SW 1271 (cell line): ENCODE results near the gene PARD3B.

Experiments
- DNase-seq, 2 experiments: peaks; one replicate each; lab custom pipeline; 2025; lab: John Stamatoyannopoulos, UW

The PARD3B gene

DNA sequence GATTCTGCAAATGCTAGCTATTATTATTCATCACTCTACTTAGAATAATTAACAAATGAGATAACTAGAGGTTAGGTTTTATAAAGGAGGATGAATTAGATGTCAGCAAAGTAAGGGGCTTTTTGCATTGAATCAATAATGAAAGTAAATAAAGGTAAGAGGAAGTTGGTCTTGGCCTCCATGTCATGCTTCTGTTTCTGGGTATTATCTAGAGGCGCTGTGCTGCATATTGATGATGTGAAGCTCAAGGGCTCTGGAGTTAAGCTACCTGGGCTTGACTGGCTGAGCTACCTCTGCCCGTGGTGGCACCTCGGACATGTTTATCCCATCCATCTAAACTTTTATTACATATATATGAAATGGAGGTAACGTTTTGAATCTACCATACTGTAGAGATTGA is 350.9 kb downstream of the PARD3B start:
- DNase-seq = no peak

DNA sequence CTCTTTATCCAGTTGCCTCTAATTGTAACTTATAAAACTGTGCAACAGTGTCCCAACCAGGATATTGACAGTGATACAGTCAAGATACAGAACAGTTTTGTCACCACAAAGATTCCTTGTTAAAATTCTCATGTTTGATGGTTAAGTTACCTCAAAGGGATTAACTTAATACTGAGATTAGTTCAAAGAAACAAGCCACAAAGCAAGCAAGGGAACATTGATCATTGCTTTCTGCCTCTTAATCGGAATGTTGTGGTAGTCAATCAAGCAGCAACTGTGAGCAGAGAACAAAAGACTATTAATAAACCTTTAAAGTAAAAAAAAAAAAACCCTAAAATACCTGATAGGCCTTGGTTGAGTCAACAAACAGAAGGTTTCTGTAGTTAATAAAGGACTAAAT is 352.3 kb downstream of the PARD3B start:
- DNase-seq = no peak

DNA sequence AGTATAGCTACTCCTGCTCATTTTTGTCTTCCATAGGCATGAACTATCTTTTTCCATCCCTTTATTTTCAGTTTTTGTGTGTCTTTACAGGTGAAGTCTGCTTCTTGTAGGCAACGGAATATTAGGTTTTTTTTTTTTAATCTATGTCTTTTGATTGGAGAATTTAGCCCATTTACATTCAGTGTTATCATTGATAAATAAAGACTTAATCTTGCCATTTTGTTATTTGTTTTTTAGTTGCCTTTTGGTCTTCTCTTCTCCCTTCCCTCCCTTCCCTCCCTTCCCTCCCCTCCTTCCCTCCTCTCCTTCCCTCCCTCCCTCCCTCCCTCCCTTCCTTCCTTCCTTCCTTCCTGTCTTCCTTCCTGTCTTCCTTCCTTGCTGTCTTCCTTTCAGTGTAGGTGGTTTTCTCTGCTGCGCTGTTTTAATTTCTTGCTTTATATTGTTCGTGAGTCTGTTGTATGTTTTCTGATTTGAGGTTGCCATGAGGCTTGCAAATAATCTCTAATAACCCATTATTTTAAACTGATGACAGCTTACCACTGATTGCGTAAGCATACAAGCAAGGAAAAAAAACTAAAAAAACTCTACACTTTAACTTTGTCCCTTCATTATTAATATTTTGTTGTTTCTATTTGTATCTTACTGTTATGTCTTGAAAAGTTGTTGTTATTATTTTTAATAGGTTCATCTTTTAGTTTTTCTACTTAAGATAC is 353.8 kb downstream of the PARD3B start:
- no peak for DNase-seq

DNA sequence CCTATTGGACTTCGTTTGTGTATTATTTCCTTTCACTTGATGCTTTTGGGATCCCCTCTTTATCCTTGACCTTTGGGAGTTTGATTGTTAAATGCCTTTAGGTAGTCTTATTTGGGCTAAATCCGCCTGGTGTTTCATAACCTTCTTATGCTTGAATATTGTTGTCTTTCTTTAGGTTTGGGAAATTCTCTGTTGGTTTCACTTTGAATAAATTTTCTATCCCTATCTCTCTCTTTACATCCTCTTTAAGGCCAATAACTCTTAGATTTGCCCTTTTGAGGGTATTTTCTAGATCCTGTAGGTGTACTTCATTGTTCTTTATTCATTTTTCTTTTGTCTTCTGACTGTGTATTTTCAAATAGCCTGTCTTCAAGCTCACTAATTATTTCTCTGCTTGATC is 354.7 kb downstream of the PARD3B start:
- DNase-seq = no peak

DNA sequence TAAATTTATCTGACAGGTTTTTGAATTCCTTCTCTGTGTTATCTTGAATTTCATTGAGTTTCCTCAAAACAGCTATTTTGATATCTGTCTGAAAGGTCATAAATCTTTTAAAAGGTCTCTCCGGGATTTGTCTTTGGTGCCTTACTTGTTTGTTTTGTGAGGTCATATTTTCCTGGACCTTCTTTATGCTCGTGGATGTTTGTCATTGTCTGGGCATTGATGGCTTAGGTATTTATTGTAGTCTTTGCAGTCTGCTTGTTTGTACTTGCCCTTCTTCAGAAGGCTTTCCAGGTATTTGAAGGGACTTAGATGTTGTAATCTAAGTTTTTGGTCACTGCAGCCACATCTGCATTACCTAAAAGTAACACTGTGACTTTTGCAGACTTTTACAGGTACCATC is 355.2 kb downstream of the PARD3B start:
- no peak for DNase-seq

DNA sequence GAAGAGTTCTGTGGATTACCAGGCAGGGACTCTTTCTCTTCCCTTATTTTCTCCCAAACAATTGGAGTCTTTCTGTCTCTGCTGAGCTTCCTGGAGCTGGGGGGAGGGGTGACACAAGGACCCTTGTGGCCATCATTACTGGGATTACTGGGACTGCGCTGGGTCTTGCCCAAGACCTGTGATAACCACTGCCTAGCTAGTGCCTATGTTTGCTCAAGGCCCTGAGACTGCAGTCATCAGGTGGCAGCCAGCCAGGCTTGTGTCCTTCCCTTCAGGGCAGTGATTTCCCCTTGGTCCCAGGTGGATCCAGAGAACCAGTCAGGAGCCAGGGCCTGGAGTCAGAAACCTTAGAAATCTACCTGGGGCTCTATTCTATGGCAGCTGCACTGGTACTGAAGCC is 355.6 kb downstream of the PARD3B start:
- no peak for DNase-seq

DNA sequence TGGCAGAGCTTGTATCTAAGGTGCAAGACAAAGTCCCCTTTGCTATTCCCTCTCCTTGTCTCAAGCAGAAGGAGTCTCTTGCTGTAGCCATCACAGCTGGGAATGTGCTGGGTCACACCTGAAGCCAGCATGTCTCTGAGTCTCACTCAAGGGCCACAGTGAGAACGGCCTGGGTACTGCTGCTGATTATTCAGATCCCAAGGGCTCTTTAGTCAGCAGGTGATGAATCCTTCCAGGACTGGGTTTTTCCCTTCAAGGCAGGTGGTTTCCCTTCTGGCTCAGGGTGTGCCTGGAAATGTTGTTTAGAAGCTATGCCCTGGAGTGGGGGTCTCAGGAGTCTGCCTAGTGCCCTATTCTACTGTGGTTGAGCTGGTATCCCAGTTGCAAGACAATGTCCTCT is 356.3 kb downstream of the PARD3B start:
- no peak for DNase-seq

DNA sequence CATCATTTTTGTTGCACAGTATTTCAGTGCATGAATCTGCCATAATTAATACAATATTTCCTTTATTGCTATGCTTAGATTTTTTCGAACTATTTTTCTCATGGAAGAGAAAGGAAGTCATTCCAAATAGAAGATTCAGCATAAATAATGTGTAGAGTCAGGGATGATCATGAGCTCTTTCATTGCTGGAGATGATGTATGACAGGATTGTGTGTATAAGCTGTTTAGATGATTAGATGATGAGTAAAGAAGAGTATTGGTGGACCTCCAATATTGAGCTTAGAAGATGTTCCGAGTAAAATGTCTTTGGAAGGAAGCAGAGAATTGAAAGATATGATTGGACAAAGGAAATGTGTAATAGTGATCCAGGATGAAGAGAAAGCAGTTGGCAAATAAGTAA is 364.5 kb downstream of the PARD3B start:
- DNase-seq = no peak

DNA sequence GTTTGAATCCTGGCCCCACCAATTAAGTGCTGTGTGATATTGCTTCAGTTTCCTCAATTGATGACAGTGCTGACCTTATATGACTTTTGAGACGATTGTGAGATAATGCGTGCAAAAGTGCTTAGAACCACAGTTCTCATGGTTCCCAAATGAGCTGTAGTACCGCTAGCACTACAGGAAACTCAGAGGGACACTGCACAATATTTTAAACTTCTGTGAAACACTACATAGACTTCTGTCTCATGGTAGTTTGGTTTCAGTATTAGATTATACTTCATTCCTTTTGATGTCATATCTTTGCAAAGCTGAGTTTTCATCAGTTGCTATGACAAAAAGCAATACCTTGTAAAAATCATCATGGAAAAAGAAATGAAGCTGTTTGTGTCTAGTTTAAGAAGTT is 368.0 kb downstream of the PARD3B start:
- DNase-seq = no peak

DNA sequence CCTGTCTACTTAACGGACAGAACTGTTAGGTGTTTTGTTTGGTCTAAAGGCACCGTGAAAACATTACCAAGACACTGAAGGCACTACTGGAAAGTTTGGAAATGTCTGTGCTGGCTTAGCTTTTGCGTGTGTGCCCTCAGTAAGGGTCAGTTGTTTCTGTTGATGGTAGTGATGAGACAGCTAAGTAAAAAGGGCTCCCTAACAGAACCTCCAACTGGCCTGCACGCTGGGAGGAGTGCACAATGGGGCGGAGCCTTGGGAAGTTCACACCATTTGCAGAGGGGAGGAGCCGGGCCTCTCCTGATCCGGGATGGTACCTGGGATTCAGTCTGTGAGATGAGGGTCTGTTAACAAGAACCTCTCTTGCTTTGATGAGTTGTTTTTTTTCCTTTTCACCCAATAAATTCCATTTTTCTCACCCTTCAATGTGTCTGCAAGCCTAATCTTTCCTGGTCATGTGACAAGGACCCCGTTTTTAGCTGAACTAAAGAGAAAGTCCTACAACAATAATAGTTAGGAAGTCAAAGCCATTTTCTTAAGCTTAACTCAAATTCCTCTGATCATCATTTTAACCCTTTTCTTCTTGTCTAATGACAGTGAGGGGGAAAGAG is 368.7 kb downstream of the PARD3B start:
- DNase-seq = no peak

DNA sequence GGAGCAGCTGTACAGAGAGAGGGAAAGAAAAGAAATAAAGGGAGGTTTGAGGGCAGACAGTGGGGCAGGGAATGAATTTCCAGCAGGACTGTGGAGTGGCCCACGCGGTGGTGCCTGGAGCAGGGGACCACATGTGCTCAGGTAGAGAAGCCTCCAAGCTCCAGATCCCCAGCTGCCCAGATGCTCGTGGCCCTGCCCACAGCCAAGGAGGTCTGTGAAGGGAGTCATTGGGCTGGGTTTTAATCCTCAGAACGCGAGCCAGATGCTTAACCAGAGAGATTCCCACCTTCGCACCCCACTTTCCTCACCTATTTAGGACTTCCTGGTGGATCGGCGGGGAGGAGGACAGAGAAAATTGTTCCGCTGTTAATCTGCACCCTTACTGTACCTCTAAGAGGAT is 369.4 kb downstream of the PARD3B start:
- DNase-seq = no peak

DNA sequence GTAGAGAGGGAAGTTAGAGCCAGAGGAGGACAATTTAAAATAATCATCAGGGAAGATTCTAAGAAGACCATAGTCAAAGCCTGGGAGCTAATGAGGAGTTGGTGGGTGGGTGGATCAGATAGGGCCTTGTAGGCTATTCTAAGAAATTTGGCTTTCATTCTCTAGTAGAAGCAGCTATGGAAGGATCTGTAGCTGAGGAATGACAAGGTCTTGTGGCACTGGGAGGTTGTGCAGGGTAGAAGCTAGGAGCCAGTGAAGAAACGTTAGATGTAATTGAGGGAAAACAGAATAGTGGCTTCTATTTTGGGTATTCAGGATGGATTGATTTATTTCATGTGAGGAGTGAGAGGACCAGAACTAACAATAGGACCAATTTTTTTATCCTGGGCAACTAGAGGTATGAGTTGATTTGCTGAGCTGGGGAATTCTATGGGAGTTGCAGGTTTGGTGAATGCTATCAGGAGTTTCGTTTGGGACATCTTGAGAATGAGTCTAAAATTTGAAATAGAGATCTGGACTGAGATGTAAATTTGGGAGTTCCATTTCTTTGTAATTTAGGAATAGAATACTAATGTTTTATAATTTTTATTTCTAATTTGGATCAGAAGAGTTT is 371.9 kb downstream of the PARD3B start:
- no peak for DNase-seq

DNA sequence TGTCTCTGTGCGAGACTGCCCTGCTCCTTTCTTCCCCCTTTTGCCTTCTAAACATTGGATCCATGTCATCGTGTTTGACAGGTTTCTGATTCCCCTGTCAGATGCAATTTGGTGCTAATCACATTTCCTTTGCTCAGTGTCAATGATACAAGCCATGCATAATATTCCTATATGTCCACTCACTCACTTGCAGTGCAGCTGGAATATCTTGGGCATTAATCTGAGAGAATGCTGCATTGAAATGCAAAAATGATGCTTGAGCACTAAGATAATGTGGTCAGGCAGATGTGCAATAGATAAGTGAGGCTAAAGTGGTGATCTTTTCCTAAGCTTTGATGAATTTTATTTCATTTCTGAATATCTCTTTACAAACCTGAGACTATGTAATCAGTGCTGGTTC is 375.5 kb downstream of the PARD3B start:
- DNase-seq = no peak

DNA sequence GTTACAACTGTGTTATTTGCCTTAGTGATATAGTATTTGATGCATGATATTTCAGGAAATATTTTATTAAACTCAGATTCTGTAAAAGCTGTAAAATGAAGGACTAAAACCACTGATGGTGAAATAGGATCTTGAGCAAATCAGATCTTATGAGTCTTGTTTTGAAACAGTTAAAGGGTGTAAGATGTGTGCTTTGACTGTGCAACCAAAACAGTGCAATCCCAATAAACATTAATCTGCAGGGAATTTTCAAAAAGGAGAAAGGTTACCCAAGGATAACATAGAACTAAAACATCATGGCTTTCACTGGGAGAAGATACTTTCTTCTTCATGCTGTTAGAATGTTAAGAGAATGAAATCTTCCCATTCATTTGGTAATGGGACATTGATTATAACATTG is 378.7 kb downstream of the PARD3B start:
- no peak for DNase-seq

DNA sequence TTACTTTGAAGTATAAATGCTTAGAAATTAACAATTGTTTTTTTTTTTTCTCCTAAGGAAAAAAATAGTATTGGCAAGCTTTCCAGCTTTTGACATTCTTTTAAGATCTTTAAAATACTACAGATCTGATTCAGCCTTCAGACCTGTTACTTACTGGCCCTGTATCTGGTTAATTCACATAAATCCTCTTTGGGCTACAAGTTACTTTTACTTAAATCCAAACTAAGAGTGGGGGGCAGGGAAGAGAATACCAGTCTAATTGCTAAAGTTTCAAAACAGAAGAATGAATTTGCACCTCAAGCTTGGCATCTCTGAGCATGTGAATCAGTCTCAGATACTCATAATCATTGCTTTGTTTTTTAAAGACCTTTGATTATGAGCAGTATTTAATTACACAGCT is 386.3 kb downstream of the PARD3B start:
- no peak for DNase-seq

DNA sequence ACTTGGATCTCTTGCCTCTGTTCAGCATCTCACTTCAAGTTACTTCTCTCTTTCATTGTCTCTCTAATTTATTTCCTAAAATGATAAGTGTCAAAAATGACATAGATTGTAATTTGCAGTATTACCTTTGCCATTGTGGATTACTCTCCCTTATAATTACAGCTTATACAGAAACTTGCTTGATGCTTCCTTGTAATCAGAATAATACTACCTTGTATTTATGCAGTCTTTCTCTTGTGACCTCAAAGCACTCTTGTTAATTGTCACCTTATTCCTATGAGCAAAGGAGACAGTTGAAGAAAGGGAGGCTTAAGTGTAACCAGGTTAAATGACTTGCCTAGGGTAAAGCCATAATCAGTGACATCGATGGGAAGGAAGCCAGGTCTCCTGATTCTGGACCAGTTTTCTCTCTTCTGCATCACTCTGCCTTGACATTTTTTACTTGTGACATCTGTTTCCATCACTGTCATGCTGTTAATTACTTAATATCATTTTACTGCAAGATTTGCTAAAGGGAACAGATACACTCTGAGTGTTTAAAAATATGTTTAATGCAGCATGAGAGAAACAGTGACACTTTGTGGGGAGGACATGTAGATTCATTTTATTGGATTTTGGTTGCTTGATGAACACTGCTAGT is 388.6 kb downstream of the PARD3B start:
- no peak for DNase-seq

DNA sequence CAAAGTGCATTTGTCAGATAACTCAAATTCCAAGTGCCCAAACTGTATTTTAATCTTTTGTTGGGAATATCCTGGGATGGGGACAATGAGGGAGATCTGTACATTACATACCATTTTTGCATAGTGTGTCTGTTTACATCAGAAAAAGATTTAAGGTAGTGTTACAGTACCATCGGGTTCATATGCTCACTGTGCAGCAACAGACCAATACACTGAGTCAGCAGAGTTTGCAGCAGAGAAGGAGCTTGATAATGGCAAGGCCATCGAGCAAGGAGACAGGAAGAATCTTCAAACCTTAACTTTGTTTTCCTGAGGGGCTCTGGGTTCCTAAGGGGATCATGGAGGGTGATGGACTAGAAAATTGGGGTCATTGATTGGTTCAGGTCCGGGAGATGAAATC is 399.7 kb downstream of the PARD3B start:
- no peak for DNase-seq

DNA sequence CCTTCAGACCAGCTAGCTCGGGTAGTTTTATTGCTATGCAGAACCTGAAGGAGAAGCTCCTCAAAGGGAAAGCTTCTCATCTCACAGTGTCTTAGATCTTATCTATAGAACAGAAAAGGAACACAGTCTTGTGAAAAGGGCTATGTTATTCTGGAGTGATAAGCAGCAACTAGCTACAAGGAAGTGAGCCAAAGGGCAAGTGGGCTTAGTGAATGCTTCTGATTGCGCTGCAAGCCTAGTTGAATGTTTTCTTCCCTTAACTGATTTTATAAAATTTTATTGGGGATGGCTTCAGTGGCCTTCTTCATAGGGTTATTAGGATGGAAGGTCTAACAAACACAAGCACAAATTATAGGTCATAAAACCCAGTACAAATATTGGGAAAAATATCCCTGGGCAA is 400.1 kb downstream of the PARD3B start:
- no peak for DNase-seq

DNA sequence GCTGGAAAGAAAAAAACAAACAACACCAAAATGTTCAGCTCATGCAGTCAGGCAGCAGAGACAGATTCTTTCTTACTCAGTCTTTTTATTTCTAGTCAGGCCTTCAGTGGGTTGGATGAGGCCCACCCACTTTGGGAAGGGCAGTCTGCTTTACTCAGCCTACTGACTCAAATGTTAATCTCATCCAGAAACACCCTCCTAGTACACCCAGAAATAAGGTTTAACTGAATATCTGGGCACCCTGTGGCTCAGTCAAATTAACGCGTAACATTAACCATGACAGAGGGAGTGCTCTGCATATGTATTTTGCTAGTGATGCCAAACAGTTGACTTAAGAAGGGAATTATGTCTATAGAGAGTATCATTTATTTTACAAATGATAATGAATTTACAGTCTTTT is 401.6 kb downstream of the PARD3B start:
- no peak for DNase-seq

DNA sequence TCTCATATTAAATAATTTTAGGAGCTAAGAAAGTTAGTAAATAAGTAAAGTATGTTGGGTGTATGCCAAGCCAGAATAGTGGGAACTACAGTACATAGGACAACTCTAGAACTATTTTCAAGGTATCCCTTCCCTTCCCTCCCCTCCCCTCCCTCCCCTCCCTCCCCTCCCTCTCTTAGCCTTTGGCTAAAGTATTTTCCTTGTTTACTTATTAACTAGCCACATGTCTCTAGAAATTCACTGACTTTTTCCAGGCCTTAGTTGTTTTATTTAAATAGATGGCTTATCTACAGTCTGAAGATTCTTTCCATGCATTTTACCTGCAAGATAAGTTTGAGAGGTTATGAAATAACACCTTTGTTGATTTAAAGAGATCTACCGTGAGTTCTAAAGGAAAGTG is 402.1 kb downstream of the PARD3B start:
- DNase-seq = no peak

DNA sequence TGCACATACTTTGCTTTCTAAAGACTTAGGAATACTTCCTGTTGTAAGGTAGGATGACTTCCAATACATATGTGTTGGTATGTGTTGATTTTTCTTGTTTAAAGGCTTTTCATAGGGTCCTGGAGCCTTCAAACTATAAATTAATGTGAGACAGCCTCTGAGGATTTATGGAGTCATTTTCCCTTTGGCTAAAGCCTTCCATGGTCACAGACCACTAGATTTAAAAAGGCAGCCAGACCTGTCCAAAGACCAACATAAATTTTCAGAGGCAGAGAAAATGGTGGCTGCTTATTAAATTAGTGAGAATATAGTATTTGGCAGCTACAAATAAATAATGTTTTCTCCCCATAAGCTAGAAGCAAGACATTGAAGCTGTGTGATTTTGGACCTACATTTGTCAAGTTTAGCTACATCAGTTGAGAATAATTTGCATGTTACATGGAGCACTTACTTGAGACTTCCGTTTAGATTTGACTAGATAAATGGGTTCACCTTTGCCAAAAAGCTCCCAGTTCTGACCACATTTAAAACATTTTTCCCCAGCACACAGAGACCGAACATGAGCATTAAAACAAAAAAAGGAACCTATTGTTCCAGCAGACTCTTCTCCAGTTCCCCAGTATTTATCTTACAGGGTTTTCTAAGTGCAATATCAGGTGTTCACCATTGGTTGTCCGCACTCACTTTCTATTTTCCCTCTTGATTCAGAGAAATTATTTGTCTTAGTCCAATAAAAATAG is 402.9 kb downstream of the PARD3B start:
- DNase-seq = no peak

DNA sequence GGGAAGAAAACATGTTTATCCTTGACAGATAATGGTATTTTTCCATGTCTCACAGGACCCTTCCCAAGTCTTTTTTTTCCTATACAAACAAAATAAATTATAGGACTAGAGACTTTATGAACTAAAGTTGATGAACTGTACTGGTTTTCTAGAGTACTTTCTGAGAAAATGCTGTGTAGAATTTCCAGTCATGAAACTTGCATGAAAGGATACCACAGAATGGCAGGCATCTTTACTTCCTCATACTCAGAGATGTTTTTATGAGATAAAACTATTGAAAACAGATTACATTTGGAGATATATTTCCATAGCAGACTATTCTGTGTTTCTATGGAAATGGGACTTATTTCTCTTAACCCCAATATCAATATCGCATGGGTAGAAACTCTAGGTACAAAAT is 403.5 kb downstream of the PARD3B start:
- no peak for DNase-seq
